ENCODE results near the gene YTHDF2. TPM values are rescaled to one million over a fixed set of nuclear protein-coding genes. Genes with fewer than 3 reads are reported as not detected.

YTHDF2 gene
- total RNA-seq, 1 experiment from 2014 or later: 117 TPM

GRCh38 chr1:28735961-28736449 lies 735 bp upstream of the YTHDF2 start:
- Mint-ChIP-seq H3K4me3 (ENCODE audit: low read depth, unreplicated experiment) (peak overlapping the region; percentile 95), H3K27me3 (ENCODE audit: unreplicated experiment) (no peaks in the 10 kb centered on the region), H3K4me1 (ENCODE audit: low read depth, unreplicated experiment) (peaks cover 12% of the 10 kb centered on the region), H3K27ac (ENCODE audit: unreplicated experiment) (peak overlapping the region; percentile 82), H3K36me3 (ENCODE audit: insufficient read depth, unreplicated experiment) (peaks cover 45% of the 10 kb centered on the region), H3K9me3 (ENCODE audit: low read depth, unreplicated experiment) (no peaks in the 10 kb centered on the region)
- DNase-seq: no peak
- intact Hi-C loops (cut with micrococcal nuclease; ENCODE audit: unreplicated experiment): loop anchor here (5.0 kb wide), 1 partner anchor 89 kb away; the partner anchor contains the start of gene RNU11
- CTCF ChIA-PET: interaction anchor here (0.6 to 1.5 kb wide), 8 partner anchors 12 to 227 kb away, joined by 3 to 9 read pairs (median 6); partner anchors contain the start of genes GMEB1, RNU11 and TAF12
- TSS peak; percentile 74 for BruUV-seq (replicated peaks)
- TF ChIP-seq CTCF (IDR thresholded peaks at IDR 0.05; ENCODE audit: unreplicated experiment): no peak

- Mint-ChIP-seq H3K4me1 (ENCODE audit: low read depth, unreplicated experiment) (peaks cover 12% of the 10 kb centered on the region), H3K4me3 (ENCODE audit: low read depth, unreplicated experiment) (peak overlapping the region; percentile 95), H3K36me3 (ENCODE audit: insufficient read depth, unreplicated experiment) (peaks cover 57% of the 10 kb centered on the region), H3K9me3 (ENCODE audit: low read depth, unreplicated experiment) (no peaks in the 10 kb centered on the region), H3K27me3 (ENCODE audit: unreplicated experiment) (no peaks in the 10 kb centered on the region), H3K27ac (ENCODE audit: unreplicated experiment) (peak overlapping the region; percentile 82)
- CTCF ChIA-PET: interaction anchor here (0.6 to 1.5 kb wide), 17 partner anchors 9 to 460 kb away, joined by 3 to 9 read pairs (median 5); partner anchors contain the start of genes EPB41, GMEB1, RNU11 and TAF12
- TF ChIP-seq CTCF (IDR thresholded peaks at IDR 0.05; ENCODE audit: unreplicated experiment): no peak
- BruUV-seq (replicated peaks): no TSS peak
- peak; percentile 45 for DNase-seq
- intact Hi-C loops (cut with micrococcal nuclease; ENCODE audit: unreplicated experiment): loop anchor here (5.0 kb wide), 1 partner anchor 90 kb away; the partner anchor contains the start of gene RNU11
Measured at GRCh38 chr1:28737307-28738132, 780 bp downstream of the YTHDF2 start.

GRCh38 chr1:28740118-28740517 lies 3.4 kb downstream of the YTHDF2 start:
- no peaks in the 10 kb centered on the region for H3K27me3 Mint-ChIP-seq (ENCODE audit: unreplicated experiment)
- BruUV-seq (replicated peaks): no TSS peak
- no peak for DNase-seq
- intact Hi-C loops (cut with micrococcal nuclease; ENCODE audit: unreplicated experiment): no loop called here
- no peak overlapping the region for H3K27ac Mint-ChIP-seq (ENCODE audit: unreplicated experiment)
- CTCF ChIA-PET: no interaction called here
- peaks cover 83% of the 10 kb centered on the region for H3K36me3 Mint-ChIP-seq (ENCODE audit: insufficient read depth, unreplicated experiment)
- no peak for TF ChIP-seq CTCF (IDR thresholded peaks at IDR 0.05; ENCODE audit: unreplicated experiment)
- peak overlapping the region; percentile 95 for H3K4me3 Mint-ChIP-seq (ENCODE audit: low read depth, unreplicated experiment)
- H3K4me1 Mint-ChIP-seq (ENCODE audit: low read depth, unreplicated experiment): peaks cover 29% of the 10 kb centered on the region
- H3K9me3 Mint-ChIP-seq (ENCODE audit: low read depth, unreplicated experiment): peaks cover 4% of the 10 kb centered on the region

GRCh38 chr1:28744184-28744583 lies 7.4 kb downstream of the YTHDF2 start:
- no TSS peak for BruUV-seq (replicated peaks)

More at GRCh38 chr1:28744184-28744583, 7.4 kb downstream of the YTHDF2 start:
- CTCF ChIA-PET: no interaction called here
- peaks cover 31% of the 10 kb centered on the region for H3K4me1 Mint-ChIP-seq (ENCODE audit: low read depth, unreplicated experiment)
- peak overlapping the region; percentile 86 for H3K27ac Mint-ChIP-seq (ENCODE audit: unreplicated experiment)
- peaks cover 4% of the 10 kb centered on the region for H3K9me3 Mint-ChIP-seq (ENCODE audit: low read depth, unreplicated experiment)
- H3K27me3 Mint-ChIP-seq (ENCODE audit: unreplicated experiment): no peaks in the 10 kb centered on the region
- TF ChIP-seq CTCF (IDR thresholded peaks at IDR 0.05; ENCODE audit: unreplicated experiment): no peak
- intact Hi-C loops (cut with micrococcal nuclease; ENCODE audit: unreplicated experiment): no loop called here
- H3K4me3 Mint-ChIP-seq (ENCODE audit: low read depth, unreplicated experiment): peak overlapping the region; percentile 54
- peaks cover 77% of the 10 kb centered on the region for H3K36me3 Mint-ChIP-seq (ENCODE audit: insufficient read depth, unreplicated experiment)
- no peak for DNase-seq
